ENCODE measurements around the gene PHTF1. TPM values are rescaled to one million over a fixed set of nuclear protein-coding genes. Genes with fewer than 3 reads are reported as not detected.

Gene PHTF1
- total RNA-seq = 13.1 and 25.4 TPM in 2 replicates

GRCh38 chr1:113759333-113760101 is at the start of gene PHTF1:
Gene PHTF1 (minus strand): TSS chr1:113759486. CDS start chr1:113758703, 783 bp downstream.

Other genes starting within 250 kb of the PHTF1 start
- 4.3 and 9.5 TPM in 2 replicates for gene RSBN1, start 53.0 kb upstream of the PHTF1 start, total RNA-seq
- gene PTPN22, start 112.2 kb upstream of the PHTF1 start, total RNA-seq = 0.34 TPM in 1 of 2 replicates, not detected in the other
- under 0.01 TPM in 1 of 2 replicates, not detected in the other for gene BCL2L15, start 128.1 kb upstream of the PHTF1 start, total RNA-seq
- 7.9 and 10.1 TPM in 2 replicates for gene AP4B1, start 145.3 kb upstream of the PHTF1 start, total RNA-seq
- gene DCLRE1B, start 145.8 kb upstream of the PHTF1 start, total RNA-seq = 4.8 and 7.1 TPM in 2 replicates
- gene HIPK1, start 169.8 kb upstream of the PHTF1 start, total RNA-seq = 14.5 and 17.7 TPM in 2 replicates
- 320 and 623 TPM in 2 replicates for gene OLFML3, start 220.0 kb upstream of the PHTF1 start, total RNA-seq